Panc1 (cell line): Measurements from ENCODE around the gene LRRC23.

Source experiments
- CTCF ChIP-seq: fragments of 450-650 bp; IDR thresholded peaks from 2 replicates; pipeline ENCODE4 v1.5.1; 2017; ENCODE audit warnings: mild to moderate bottlenecking
- SIN3A ChIP-seq: IDR thresholded peaks from 2 replicates; pipeline ENCODE4 v1.6.1; 2012; ENCODE audit warnings: low read depth, mild to moderate bottlenecking, low read length, moderate library complexity, borderline replicate concordance; ENCODE audit not compliant: insufficient read depth

- TF ChIP-seq CTCF (no peak), SIN3A (no peak)
Observed at GRCh38 chr12:6921996-6922946, 17.6 kb downstream of the LRRC23 start.
